PFSK-1 (cell line): ENCODE results near the gene TAGLN3.

Source experiments
- POLR2AphosphoS5 ChIP-seq: IDR thresholded peaks from 2 replicates; pipeline ENCODE4 v1.6.1; 2012; ENCODE audit warnings: low read depth, mild to moderate bottlenecking, control low read depth, low read length, moderate library complexity
- SIN3A ChIP-seq: IDR thresholded peaks from 2 replicates; pipeline ENCODE4 v1.6.1; 2012; ENCODE audit warnings: mild to moderate bottlenecking, low read length, moderate library complexity, borderline replicate concordance; ENCODE audit not compliant: insufficient read depth
- TF ChIP-seq, protein P1 (sequence below), 2 experiments: IDR thresholded peaks; 2 replicates each; pipeline versions ENCODE4 v1.6.1 to v1.8.0; 2011 to 2012; ENCODE audit warnings: low read depth in 2 of 2, low read length in 2 of 2, control low read depth in 1 of 2, inconsistent platforms in 1 of 2, mild to moderate bottlenecking in 1 of 2, moderate library complexity in 1 of 2; ENCODE audit not compliant: insufficient read depth in 1 of 2

DNA sequence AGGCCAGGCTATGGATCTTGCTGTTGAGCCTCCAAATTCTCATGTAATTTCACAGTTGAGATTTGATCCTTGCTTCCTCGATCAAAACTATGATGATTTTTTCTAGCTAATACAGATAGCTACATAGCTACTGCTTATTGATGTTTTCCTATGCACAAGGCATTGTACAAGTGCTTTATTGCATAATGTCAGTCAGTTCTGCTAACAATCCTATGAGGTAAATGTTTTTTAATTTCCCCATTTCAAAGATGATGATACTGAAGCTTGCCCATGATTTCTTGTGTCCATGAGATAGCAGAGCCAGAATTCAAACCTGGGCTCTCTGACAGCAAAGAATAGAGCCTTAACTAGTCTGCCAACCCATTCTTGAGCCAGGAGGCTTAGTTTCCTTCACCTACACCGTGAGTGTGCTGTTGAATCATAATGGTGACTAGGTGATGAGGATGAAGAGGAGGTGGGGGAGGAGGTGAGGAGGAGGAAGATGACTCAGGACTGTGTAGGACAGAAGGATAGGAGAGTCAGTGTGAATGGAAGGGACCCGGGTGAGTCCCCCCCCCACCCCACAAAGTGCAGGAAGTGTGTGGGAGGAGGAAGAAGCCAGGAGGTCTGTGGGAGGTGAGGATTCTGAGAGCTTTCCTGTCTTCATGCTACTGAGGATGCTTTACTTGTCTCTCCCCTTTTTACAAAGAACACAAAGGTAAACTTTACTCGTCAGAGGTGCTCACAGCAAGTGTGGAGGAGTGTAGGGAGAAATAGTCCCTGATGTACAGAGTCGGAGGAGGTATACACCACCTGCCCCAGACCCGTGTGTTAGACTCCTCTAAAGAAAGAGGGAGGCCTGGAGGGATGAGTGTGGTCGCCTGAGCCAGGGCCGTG lies 3.6 kb downstream of the TAGLN3 start:
- TF ChIP-seq POLR2AphosphoS5 (no peak), SIN3A (no peak)
- TF ChIP-seq, protein P1, sequence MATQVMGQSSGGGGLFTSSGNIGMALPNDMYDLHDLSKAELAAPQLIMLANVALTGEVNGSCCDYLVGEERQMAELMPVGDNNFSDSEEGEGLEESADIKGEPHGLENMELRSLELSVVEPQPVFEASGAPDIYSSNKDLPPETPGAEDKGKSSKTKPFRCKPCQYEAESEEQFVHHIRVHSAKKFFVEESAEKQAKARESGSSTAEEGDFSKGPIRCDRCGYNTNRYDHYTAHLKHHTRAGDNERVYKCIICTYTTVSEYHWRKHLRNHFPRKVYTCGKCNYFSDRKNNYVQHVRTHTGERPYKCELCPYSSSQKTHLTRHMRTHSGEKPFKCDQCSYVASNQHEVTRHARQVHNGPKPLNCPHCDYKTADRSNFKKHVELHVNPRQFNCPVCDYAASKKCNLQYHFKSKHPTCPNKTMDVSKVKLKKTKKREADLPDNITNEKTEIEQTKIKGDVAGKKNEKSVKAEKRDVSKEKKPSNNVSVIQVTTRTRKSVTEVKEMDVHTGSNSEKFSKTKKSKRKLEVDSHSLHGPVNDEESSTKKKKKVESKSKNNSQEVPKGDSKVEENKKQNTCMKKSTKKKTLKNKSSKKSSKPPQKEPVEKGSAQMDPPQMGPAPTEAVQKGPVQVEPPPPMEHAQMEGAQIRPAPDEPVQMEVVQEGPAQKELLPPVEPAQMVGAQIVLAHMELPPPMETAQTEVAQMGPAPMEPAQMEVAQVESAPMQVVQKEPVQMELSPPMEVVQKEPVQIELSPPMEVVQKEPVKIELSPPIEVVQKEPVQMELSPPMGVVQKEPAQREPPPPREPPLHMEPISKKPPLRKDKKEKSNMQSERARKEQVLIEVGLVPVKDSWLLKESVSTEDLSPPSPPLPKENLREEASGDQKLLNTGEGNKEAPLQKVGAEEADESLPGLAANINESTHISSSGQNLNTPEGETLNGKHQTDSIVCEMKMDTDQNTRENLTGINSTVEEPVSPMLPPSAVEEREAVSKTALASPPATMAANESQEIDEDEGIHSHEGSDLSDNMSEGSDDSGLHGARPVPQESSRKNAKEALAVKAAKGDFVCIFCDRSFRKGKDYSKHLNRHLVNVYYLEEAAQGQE (IDR thresholded peaks at IDR 0.05; ENCODE audit: insufficient read depth in 1 of 2, low read depth in 2 of 2, low read length in 2 of 2), result no peak
